Measurements from ENCODE around the gene CPNE8.

The CPNE8 gene

DNA sequence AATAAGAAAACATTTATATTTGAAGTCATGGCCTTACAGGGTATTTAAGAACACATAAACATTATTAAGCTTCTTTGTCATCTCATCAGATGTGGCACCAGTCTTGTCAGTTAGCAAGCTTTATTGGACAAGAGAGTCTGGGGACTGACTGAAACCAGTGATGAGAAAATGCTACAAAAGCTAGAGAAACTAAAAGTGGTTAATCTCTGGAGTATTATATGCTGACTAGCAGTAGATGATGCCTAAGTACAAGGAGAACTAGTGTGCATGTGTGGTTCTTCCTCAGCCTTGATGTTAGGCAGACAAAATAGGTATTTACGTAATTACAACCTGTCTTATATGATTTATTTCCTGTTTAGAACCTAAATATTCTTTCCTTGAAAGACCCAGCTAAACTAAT lies 176.5 kb downstream of the CPNE8 start:
- no peak for DNase-seq (ENCODE audit: low read depth)

DNA sequence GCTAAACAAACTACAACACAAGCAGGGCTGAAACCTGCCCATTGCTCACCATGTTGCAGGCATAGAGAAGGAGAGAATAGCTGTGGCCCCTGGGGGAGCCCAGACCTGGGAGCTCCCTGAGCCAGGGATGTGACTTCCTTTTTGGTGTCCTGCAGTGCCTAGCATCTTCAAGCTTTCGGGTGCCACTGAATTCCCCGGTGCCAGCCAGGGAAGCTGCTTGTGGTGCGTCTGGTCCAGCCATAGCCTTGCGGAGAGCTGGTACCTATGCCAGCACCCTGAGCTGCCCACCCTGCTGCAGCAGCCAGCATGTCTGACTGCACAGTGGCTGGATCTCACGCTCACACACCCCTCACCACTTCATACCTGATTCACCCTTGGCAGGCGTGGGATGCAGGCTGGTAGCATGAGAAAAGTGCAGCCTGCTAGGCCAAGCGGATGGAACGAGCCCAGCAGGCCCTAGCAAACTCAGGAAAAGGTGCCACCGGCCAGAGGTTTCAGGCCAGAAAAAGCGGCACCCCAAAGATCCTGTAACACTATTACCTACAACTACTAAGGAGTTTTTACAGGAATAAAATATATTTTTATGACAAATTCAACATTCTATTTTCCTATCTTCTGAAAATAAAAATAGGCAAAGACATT lies 183.7 kb downstream of the CPNE8 start:
- no peak for DNase-seq (ENCODE audit: low read depth)

GRCh38 chr12:38720661-38721060 lies 184.7 kb downstream of the CPNE8 start:
- DNase-seq (ENCODE audit: low read depth) = no peak

DNA sequence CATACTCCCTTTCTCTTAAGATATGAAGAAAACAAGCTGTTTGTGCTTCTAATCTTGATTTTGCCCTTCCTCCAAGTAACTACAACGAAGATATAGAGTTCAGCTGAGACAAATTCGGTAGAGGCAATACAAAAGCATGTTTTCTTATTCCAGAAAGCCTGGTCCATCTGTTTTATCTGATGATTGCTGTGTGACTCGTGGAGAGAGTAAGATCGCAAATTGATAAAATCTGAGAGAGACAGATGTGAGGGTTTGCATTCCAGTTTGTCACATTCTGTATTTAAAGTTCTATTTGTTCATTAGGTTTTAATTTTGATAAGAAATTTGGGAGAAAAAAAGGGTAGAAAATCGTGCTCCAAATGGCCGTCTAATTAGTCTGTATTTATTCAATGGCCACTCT lies 192.1 kb downstream of the CPNE8 start:
- no peak for DNase-seq (ENCODE audit: low read depth)

DNA sequence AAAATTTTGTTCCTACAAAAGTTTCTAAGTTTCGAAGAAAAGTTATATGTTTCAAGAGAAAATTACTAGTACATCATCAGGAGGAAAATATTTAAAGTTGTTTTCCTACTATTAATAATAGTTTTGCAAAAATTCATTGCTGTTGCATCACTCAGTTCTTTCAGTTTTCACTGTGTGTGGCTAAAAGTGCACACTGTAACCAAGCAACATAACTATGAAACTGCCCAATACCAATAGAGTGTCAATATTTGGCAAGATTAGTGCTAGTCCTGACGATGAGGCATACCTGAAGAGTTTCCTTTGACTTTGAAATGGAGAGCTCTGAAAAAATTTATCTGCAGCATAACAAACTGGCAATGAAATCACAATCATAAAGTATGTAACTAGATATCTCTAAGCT lies 194.3 kb downstream of the CPNE8 start:
- no peak for DNase-seq (ENCODE audit: low read depth)

- no peak for DNase-seq (ENCODE audit: low read depth)
These were observed 196.9 kb downstream of the CPNE8 start for GRCh38 chr12:38708466-38708865.

DNA sequence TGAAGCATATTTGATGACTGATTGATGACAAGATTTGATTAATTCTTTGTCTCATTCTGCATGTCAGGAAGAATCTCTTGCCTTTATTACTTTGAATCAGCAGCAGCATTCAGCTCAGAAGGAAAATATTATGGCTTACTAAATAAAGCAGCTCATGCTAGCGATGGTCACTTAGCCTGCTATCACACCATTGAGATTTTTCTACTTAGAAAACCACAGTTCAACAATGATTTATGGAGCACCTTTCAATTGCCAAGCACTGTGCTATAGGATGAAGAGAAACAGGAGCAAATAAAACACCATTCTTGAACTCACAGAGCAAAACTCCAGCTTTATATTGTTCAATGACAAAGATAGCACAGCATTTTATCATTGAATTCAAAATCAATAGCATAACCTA lies 197.7 kb downstream of the CPNE8 start:
- DNase-seq (ENCODE audit: low read depth) = no peak

DNA sequence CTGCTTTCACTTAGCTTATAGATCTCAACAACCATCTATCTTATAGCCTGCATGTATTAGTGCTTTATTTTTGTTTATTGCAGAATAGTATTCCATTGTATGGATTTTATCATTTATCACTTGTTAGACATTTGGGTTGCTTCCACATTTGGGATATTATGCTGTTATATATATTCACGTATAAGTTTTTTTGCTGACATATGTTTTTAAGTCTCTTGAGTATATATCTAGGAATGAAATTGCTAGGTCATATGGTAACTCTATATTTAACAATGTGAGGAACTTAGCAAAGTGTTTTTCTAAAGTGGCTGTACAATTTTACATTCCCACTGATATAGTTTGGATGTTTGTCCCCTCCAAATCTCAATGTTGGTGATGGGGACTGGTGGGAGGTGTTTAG lies 208.1 kb downstream of the CPNE8 start:
- no peak for DNase-seq (ENCODE audit: low read depth)

DNA sequence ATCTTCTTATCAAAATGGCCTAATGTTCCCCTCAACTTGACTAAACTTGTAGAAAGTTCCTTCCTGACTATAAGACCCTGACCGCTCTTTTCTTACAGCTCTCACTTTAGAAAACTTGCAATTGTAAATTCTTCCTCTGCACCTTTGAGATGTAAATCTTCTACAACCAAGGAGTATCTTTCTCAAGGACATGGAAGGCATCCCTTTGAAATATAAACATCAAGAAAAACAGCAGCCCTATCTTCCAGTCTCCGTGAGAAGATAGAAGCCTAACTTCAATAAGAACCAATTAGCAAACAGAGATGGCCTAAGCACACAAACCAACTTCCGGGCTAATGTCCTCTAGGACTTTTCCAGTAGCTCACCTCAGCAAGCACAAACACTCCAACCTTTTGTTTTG lies 210.3 kb downstream of the CPNE8 start:
- DNase-seq (ENCODE audit: low read depth) = no peak

GRCh38 chr12:38691164-38691563 lies 214.2 kb downstream of the CPNE8 start:
- DNase-seq (ENCODE audit: low read depth) = no peak

DNA sequence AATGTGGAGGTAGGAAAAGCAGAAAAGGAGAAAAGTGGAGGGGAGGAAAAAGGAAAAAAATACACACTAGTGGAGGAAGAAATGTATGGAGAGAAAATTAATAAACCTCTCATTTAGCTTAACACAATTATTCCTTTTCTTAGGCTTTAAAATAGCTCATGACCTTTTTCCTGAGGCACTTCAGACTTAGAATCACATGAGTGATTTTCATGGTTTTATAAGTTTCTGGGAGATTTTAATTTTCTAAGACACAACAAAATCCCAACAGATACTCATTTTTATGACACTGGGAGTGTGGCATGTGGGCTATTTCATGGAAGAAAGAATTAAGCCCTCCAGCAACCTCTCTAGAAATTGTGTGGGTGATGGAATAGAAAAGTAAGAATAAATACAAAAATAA lies 214.7 kb downstream of the CPNE8 start:
- no peak for DNase-seq (ENCODE audit: low read depth)

DNA sequence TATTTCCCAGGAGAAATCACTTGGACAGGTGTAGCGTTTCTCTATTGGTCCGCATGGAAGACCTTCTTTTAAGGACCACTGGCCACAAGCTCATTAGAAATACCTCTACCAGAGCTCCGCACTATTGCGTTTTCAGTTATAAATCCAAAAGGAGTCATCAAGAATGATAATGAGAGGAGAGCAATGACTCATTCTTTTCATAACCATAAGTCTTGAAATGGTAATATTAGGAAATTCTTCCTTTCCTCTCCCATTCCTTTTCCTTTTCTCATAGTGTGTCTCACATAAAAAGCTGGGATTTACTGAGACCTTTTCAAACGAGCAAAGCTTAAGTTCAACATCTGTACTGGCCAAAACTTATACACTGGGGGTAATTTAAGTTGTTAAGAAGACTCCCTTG lies 215.7 kb downstream of the CPNE8 start:
- no peak for DNase-seq (ENCODE audit: low read depth)

DNA sequence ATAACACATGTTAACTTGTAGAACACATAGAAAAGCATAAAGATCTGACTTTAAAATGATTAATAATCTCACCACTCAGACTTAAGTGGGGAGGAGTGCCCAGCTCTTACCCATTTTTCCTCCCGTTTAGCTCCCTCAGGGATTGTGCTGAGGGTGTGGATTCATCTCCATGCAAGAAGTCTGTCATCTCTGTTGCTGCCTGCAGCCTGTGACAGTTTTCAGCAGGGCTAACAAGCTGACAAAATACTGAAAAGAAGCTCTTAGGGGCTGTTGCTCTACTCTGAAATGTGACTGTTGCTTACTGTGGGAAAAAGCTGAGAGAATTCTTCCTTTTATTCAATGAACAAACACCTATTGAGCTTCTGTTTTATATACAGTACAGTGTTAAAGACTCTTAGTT lies 216.2 kb downstream of the CPNE8 start:
- no peak for DNase-seq (ENCODE audit: low read depth)

DNA sequence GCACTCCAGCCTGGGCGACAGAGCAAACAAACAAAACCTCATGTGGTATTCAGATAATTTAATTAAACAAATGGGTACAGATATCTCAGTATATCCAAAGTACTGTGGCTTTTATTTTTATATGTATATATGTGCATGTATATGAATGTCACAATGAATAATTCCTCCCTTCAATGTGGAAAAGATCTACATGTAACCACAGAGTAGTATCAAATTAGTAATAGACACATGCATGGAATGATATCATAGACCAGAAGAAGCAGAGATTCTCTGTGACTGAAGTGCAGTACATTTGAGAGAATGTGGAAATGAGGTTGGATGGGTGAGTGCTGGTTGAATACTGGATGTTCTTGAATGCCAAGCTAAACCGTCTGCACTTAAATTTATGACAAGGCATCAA lies 222.9 kb downstream of the CPNE8 start:
- DNase-seq (ENCODE audit: low read depth) = no peak

DNA sequence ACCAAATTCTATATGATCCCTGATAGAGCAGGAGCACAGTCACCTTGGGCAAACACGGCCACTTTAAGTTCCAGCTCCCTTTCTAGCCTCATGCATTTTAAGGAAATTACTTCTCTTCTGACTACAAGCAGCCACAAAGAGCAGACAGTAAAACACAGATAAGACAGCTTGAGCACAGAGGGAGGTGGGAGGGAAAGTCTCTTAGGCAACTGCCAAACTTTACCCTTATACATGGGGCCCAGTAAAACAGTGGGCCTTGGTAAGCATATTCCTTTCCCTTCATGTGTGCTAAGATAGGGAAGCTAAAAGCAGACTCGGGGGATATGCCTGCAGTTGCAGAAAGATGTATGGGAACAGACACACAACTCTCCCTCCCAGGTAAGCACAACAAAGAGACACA lies 235.9 kb downstream of the CPNE8 start:
- no peak for DNase-seq (ENCODE audit: low read depth)

DNA sequence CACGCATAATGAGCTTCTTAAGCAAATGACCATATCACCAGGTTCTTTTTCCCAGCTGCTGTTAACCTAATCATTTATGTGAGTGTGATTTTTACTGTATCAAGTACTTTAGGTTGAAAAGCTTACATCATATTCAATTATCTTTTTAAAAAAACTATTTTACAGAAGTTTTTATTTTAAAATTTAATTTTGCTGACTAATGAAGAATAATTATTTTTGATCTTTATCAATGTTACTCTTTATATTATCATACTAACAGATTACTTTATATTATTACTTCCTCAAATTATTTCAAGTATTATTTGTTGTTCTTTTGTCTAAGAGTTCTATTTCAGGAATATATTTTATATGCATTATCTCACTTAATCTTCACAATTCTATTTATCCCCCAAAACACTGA lies 236.3 kb downstream of the CPNE8 start:
- DNase-seq (ENCODE audit: low read depth) = no peak

GRCh38 chr12:38666425-38666824 lies 239.0 kb downstream of the CPNE8 start:
- DNase-seq (ENCODE audit: low read depth) = no peak

DNA sequence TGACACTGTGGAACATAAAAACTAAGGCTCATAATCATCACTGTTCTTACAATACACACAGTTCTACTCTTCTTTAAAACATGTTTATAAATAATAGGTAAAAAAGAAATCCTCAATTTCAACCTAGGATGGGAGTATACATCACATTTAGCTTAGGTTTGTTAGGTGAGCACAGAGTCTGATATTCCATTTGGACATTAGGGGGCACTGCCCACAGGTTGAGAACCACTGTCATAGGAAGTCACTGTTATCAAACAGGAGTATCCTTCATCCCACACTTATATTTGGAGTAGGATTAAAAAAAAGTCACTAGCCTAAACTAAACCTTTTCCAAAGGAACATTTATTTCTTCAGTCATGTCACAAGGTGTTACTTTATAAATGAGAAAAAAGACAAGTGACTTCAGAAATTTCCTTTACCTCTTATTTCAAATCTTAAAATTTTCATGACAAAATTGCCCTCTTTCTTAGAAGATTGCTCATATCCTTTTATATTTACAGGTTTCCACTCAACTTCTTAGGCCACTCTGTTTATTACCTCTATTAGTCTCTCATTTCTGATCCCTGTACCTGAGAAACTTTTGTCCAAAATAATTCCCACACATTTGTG lies 240.6 kb downstream of the CPNE8 start:
- DNase-seq (ENCODE audit: low read depth) = no peak

DNA sequence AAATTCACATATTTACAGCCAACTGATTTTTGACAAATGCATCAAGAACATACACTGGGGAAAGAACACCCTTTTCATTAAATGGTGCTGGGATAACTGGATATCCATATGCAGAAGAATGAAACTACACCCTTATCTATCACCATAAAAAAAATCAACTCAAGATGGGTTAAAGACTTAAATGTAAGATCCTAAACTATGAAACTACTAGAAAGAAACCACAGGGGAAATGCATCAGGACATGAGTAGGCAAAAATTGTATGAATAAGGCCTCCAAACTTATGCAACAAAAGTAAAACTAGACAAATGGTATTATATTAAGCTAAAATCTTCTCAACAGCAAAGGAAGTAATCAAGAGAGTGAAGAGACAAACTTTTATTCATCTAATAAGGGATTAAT lies 242.6 kb downstream of the CPNE8 start:
- no peak for DNase-seq (ENCODE audit: low read depth)

DNA sequence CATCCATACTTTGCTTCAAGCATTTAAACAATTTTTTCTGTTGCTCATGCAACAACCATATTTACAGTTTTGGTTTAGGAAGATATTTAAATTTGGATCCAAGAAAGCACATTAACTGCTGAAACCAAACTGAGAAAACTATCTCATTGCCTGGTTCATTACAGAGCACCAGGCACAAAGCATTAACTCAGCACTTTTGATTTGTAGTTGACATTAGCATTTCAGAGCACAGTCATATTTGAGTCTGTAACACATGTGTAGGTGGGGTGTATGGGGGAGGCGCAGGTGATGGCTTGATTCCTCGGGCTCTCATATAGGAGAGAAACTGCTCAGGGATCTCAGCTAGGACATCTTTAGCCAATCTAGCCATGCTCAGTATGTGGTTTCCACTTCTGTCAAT lies 251.7 kb downstream of the CPNE8 start:
- no peak for DNase-seq (ENCODE audit: low read depth)

- no peak for DNase-seq (ENCODE audit: low read depth)
These were observed 256.6 kb downstream of the CPNE8 start for GRCh38 chr12:38648813-38649212.

- DNase-seq (ENCODE audit: low read depth) = no peak
These were observed 259.2 kb downstream of the CPNE8 start for GRCh38 chr12:38646146-38646545.

DNA sequence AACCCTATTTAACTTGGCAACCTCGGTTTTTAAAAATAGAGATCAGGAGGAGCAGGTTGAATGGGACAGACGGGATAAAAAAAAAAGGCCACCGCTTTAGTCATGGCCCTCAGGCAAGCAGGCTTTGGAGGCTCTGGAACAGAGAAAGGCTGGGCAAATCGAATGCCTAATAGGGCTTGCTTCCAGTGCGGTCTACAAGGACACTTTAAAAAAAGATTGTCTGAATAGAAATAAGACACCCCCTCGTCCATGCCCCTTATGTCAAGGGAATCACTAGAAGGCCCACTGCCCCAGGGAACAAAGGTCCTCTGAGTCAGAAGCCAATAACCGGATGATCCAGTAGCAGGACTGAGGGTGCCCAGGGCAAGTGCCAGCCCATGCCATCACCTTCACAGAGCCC lies 265.8 kb downstream of the CPNE8 start:
- DNase-seq (ENCODE audit: low read depth) = no peak

- no peak for DNase-seq (ENCODE audit: low read depth)
These were observed 267.0 kb downstream of the CPNE8 start for GRCh38 chr12:38638401-38638800.

Measured in T follicular helper cell (primary cell).